ENCODE results near the gene ACP3.

DNA sequence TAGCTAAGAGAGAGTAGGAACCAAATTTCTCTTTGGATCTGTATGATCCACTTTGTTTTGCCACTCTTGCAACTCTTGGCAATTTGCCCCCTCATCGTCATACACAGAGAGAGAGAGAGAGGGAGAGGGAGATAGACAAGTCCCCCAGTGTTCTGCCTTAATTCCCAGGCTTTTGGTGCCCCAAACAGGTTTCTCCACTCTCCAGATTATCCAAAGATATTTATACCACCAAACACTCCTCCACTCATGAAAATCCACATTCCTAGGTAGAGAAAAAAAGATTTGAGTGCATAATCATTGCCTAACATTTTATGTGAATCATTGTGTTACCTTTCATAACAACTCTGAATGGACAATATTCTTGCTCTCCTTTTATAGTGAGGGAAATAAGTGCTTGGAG lies 15.3 kb downstream of the ACP3 start:
- TF ChIP-seq, protein P1, sequence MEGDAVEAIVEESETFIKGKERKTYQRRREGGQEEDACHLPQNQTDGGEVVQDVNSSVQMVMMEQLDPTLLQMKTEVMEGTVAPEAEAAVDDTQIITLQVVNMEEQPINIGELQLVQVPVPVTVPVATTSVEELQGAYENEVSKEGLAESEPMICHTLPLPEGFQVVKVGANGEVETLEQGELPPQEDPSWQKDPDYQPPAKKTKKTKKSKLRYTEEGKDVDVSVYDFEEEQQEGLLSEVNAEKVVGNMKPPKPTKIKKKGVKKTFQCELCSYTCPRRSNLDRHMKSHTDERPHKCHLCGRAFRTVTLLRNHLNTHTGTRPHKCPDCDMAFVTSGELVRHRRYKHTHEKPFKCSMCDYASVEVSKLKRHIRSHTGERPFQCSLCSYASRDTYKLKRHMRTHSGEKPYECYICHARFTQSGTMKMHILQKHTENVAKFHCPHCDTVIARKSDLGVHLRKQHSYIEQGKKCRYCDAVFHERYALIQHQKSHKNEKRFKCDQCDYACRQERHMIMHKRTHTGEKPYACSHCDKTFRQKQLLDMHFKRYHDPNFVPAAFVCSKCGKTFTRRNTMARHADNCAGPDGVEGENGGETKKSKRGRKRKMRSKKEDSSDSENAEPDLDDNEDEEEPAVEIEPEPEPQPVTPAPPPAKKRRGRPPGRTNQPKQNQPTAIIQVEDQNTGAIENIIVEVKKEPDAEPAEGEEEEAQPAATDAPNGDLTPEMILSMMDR (conservative IDR thresholded peaks at IDR 0.05 in 1 of 2, IDR thresholded peaks at IDR 0.05 in 1 of 2; ENCODE audit: low read depth in 1 of 2, low read length in 2 of 2) = no peak
- TF ChIP-seq EZH2 (IDR thresholded peaks at IDR 0.05; ENCODE audit: low read length, missing control alignments) = no peak

All from fibroblast of lung (primary cell).